Retinal pigment epithelial cell (primary cell): ENCODE data around the gene SMC3.

Experiments
- DNase-seq: peaks from one replicate; pipeline ENCODE4 v3.0.0-alpha.2; 2010; ENCODE audit warnings: low read depth
- H3K4me3 ChIP-seq: 2 replicates; pipeline ENCODE4 v1.5.1; 2011; ENCODE audit warnings: mild to moderate bottlenecking, low read length, control low read depth, moderate library complexity
- CTCF ChIP-seq: conservative IDR thresholded peaks from 2 replicates; pipeline ENCODE4 v1.5.1; 2011; ENCODE audit warnings: low read depth, low read length, control low read depth, inconsistent platforms

Gene SMC3

DNA sequence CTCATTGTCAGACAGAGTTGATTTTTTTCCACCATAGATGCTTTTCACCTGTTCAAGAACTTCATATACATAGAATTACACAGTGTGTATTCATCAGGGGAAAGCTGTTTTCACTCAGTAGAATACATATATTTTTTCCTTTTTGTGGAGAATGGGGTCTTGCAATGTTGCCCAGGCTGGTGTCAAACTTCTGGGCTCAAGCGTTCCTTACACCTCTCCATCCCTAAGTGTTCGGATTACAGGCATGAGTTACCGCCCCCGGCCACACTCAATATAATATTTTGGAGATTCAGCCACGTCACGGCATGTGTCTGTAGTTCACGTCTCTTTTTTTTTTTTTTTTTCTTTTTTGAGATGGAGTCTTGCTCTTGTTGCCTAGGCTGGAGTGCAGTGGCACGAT is 7.5 kb upstream of the SMC3 start:
- no peak for TF ChIP-seq CTCF
- DNase-seq, result no peak
- no peak overlapping the region for H3K4me3 ChIP-seq

GRCh38 chr10:110561292-110561691 is 6.2 kb upstream of the SMC3 start:
- no peak for TF ChIP-seq CTCF
- no peak overlapping the region for H3K4me3 ChIP-seq
- DNase-seq, result no peak

GRCh38 chr10:110562348-110562747 is 5.1 kb upstream of the SMC3 start:
- TF ChIP-seq CTCF, result no peak
- no peak for DNase-seq
- H3K4me3 ChIP-seq, result no peak overlapping the region

- no peak for TF ChIP-seq CTCF
These were observed 4.4 kb upstream of the SMC3 start for GRCh38 chr10:110563132-110563531.

DNA sequence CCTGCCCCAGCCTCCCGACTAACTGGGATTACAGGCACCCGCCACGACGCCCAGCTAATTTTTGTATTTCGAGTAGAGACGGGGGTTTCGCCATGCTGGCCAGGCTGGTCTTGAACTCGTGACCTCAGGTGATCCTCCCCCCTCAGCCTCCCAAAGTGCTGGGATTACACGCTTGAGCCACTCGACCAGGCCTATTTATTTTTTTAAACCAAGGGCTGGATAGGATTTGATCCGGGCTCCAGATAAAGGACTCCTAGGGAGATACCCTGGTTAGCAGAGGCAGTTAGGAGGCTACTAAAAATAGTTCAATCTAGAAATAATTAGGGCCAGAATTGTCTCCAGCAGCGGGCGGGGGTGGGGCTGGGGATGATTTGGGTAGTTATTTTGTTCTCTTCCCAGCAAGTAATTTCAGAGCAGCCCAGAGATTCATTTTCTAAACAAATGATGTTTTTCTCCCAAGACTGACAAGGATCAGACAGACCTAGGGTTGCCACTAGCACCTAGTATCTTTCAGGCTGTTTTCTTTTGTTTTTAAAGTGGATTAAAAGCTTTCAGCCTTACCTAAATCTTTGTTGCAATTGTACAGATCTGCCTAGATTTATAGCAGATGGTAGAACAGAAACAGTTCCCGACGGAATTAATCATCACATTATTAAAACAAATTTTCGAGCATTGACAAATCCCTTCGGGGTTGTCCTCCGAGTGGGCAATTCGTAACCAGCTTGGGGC is 859 bp upstream of the SMC3 start:
- no peak for DNase-seq
- no peak for TF ChIP-seq CTCF
- H3K4me3 ChIP-seq, result peak overlapping the region; percentile 89

More at GRCh38 chr10:110563132-110563531, 4.4 kb upstream of the SMC3 start:
- no peak for DNase-seq
- no peak overlapping the region for H3K4me3 ChIP-seq

- TF ChIP-seq CTCF, result no peak
- no peak for DNase-seq
- H3K4me3 ChIP-seq, result peak overlapping the region; percentile 89
These were observed 700 bp downstream of the SMC3 start for GRCh38 chr10:110568055-110568735.

DNA sequence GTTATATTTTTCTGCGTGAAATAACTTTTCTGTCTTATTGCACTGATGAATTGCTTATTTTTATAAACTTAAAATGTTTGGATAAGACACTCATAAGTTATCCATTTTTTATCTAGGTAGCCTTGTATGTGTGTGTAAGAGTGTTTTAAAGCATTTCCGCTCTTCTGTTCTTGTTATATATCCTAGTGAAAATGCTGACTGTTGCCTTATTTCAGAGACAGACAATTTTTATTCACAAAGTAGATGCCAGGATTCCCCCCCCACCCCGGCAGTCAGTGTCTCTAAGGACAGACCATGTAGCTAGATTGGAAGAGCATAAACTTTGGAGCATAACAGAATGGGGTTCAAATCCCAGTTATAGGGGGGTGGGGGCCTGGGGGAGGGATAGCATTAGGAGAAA is 1.6 kb downstream of the SMC3 start:
- peak overlapping the region; percentile 89 for H3K4me3 ChIP-seq

More for the DNA sequence above, 1.6 kb downstream of the SMC3 start:
- DNase-seq, result no peak
- TF ChIP-seq CTCF, result no peak
